NB4 (cell line): ENCODE measurements around the gene THBS1.

Experiments used
- CTCF ChIP-seq: IDR thresholded peaks from one replicate; pipeline ENCODE4 v1.5.1; 2012; ENCODE audit warnings: low read depth, low read length
- MAX ChIP-seq: IDR thresholded peaks from 2 replicates; pipeline ENCODE4 v1.6.1; 2011; ENCODE audit warnings: low read depth, low read length
- MYC ChIP-seq: IDR thresholded peaks from 2 replicates; pipeline ENCODE4 v1.6.1; 2011; ENCODE audit warnings: low read depth, low read length
- POLR2A ChIP-seq: IDR thresholded peaks from 2 replicates; pipeline ENCODE4 v1.6.1; 2011; ENCODE audit warnings: mild to moderate bottlenecking; ENCODE audit not compliant: insufficient read length; ENCODE audit errors: extremely low read depth

- TF ChIP-seq CTCF, result no peak
- TF ChIP-seq POLR2A, result no peak
- TF ChIP-seq MAX, result no peak
- TF ChIP-seq MYC, result no peak
Measured at GRCh38 chr15:39558421-39558820, 22.5 kb upstream of the THBS1 start.
